SK-N-MC (cell line): Measurements from ENCODE around the gene ALDH5A1.

ENCODE experiments used
- EZH2 ChIP-seq: fragments of 200-600 bp; sonication (generic); IDR thresholded peaks from one replicate; pipeline ENCODE4 v1.6.1; 2017; ENCODE audit warnings: antibody characterized with exemption
- POLR2AphosphoS5 ChIP-seq: IDR thresholded peaks from 2 replicates; pipeline ENCODE4 v1.6.1; 2012; ENCODE audit warnings: mild to moderate bottlenecking, low read depth, low read length, borderline replicate concordance

DNA sequence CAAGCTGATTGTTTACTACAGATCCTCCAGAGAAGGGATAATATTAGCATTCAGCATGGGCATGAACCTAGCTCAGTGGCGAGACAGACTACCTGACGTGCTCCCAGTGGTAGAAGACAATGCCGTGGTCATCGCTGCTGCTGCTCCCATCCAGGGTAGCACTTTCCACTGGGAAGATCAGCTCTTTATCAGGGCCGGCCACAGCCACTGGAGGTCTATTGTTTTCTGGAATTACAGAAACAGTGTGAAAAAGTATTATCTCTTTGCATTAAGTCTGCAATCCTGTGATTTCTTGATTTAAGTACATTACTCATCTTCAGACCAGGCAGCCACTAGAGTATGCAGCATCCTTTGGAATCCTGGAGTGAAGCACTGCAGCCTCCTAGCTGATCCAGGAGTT is 75.0 kb downstream of the ALDH5A1 start:
- no peak for TF ChIP-seq EZH2
- no peak for TF ChIP-seq POLR2AphosphoS5
